HCT116 (cell line): ENCODE results near the gene PTDSS2. TPM values are rescaled to one million over a fixed set of nuclear protein-coding genes. Genes with fewer than 3 reads are reported as not detected.

ENCODE experiments used
- ATAC-seq: fragments of 200-7000 bp; cut with Tn5 transposase; 2 replicates; pipeline ENCODE4 v1.9.1; 2020; ENCODE audit warnings: mild to moderate bottlenecking, moderate library complexity
- BruUV-seq: library from RNA; stranded (reverse); fragments of 400-500 nt; replicated peaks from 2 replicates; lab custom pipeline; 2021; lab: Mats Ljungman, UMichigan
- CTCF ChIA-PET: fragments of 300-600 bp; sonication (Branson Sonifier 250); formaldehyde crosslinking; loops from one replicate; lab custom pipeline; 2021; ENCODE audit warnings: antibody characterized with exemption; lab: Charles Lee
- POLR2A ChIA-PET: fragments of 300-600, 350-600 bp; sonication (Branson Sonifier 250); formaldehyde crosslinking; loops from one replicate; lab custom pipeline; 2021; ENCODE audit warnings: antibody characterized with exemption; lab: Charles Lee
- RAD21 ChIA-PET, 2 experiments: fragments of 300-600 bp; sonication (Branson Sonifier 250); formaldehyde crosslinking; loops; one replicate each; lab custom pipeline; 2023; ENCODE audit warnings: low total read pairs in 2 of 2; ENCODE audit not compliant: uncharacterized antibody in 2 of 2, unreplicated experiment in 2 of 2, low non-redundant PET in 1 of 2; lab: Charles Lee
- DNase-seq: peaks from one replicate; pipeline ENCODE4 v3.0.0-alpha.2; 2010; ENCODE audit warnings: low read depth, low spot score
- H2AFZ ChIP-seq: fragments of 200-600 bp; shearing (Covaris generic), sonication (generic); 2 replicates; pipeline ENCODE4 v1.6.1; 2017; ENCODE audit warnings: low read depth, mixed run types, mixed read lengths, antibody characterized with exemption, low read length; ENCODE audit not compliant: poor library complexity, severe bottlenecking
- H3K27ac ChIP-seq: 2 replicates; pipeline ENCODE4 v1.5.1; 2012; ENCODE audit warnings: low read depth, low read length
- H3K27me3 ChIP-seq: fragments of 200-600 bp; sonication (generic); 2 replicates; pipeline ENCODE4 v1.6.1; 2016; ENCODE audit warnings: mixed run types, low read length, mixed read lengths; ENCODE audit not compliant: insufficient read depth
- H3K36me3 ChIP-seq, 2 experiments: fragments of 200-500 bp in 1 of 2; fragments of 200-600 bp in 1 of 2; sonication (Bioruptor generic) in 1 of 2; sonication (generic) in 1 of 2; 2 replicates each; pipeline versions ENCODE4 v1.5.1 to v1.6.1; 2014 to 2016; ENCODE audit warnings: low read length in 2 of 2, inconsistent platforms in 1 of 2, mixed read lengths in 1 of 2, mixed run types in 1 of 2; ENCODE audit not compliant: insufficient read depth in 2 of 2, control insufficient read depth in 1 of 2
- H3K4me1 ChIP-seq, 2 experiments: fragments of 200-600 bp in 1 of 2; sonication (generic) in 1 of 2; 2 replicates each; pipeline versions ENCODE4 v1.5.1 to v1.6.1; 2012 to 2017; ENCODE audit warnings: low read length in 2 of 2, inconsistent platforms in 1 of 2, mild to moderate bottlenecking in 1 of 2, mixed read lengths in 1 of 2, mixed run types in 1 of 2, moderate library complexity in 1 of 2; ENCODE audit not compliant: insufficient read depth in 2 of 2, control insufficient read depth in 1 of 2
- H3K4me2 ChIP-seq: fragments of 200-600 bp; sonication (generic); 2 replicates; pipeline ENCODE4 v1.6.1; 2017; ENCODE audit warnings: mixed run types, low read length, mixed read lengths
- H3K4me3 ChIP-seq, 2 experiments: fragments of 200-600 bp in 1 of 2; sonication (generic) in 1 of 2; replicated peaks in 1 of 2; 2 replicates each; pipeline ENCODE4 v1.5.1; 2011 to 2016; ENCODE audit warnings: low read length in 2 of 2, control low read depth in 1 of 2, low read depth in 1 of 2, mild to moderate bottlenecking in 1 of 2, mixed read lengths in 1 of 2, mixed run types in 1 of 2
- H3K79me2 ChIP-seq: fragments of 200-600 bp; sonication (generic); 2 replicates; pipeline ENCODE4 v1.6.1; 2017; ENCODE audit warnings: mild to moderate bottlenecking, mixed run types, low read length, moderate library complexity, mixed read lengths; ENCODE audit not compliant: insufficient read depth
- H3K9ac ChIP-seq: fragments of 200-600 bp; sonication (generic); 2 replicates; pipeline ENCODE4 v1.6.1; 2016; ENCODE audit warnings: low read length, mixed read lengths
- H3K9me2 ChIP-seq: fragments of 200-600 bp; sonication (generic), shearing (Covaris generic); 2 replicates; pipeline ENCODE4 v1.6.1; 2017; ENCODE audit warnings: mixed run types, mild to moderate bottlenecking, moderate library complexity; ENCODE audit not compliant: insufficient read depth
- H3K9me3 ChIP-seq, 2 experiments: fragments of 200-500 bp in 1 of 2; fragments of 200-600 bp in 1 of 2; sonication (Bioruptor generic) in 1 of 2; sonication (generic) in 1 of 2; 2 replicates each; pipeline ENCODE4 v1.6.1; 2014 to 2017; ENCODE audit warnings: low read length in 2 of 2, mixed read lengths in 2 of 2, inconsistent platforms in 1 of 2, low read depth in 1 of 2, mild to moderate bottlenecking in 1 of 2, mixed run types in 1 of 2, moderate library complexity in 1 of 2; ENCODE audit not compliant: control insufficient read depth in 1 of 2, insufficient read depth in 1 of 2
- H4K20me1 ChIP-seq: fragments of 200-600 bp; sonication (generic), shearing (Covaris generic); 2 replicates; pipeline ENCODE4 v1.6.1; 2017; ENCODE audit warnings: mixed run types, mild to moderate bottlenecking, moderate library complexity; ENCODE audit not compliant: insufficient read depth
- ATF3 ChIP-seq: IDR thresholded peaks from 2 replicates; pipeline ENCODE4 v1.6.1; 2012
- CBX3 ChIP-seq: IDR thresholded peaks from 2 replicates; pipeline ENCODE4 v1.6.1; 2012; ENCODE audit warnings: low read depth
- CEBPB ChIP-seq: IDR thresholded peaks from 2 replicates; pipeline ENCODE4 v1.6.1; 2012; ENCODE audit warnings: low read depth
- CTCF ChIP-seq, 3 experiments: fragments of 200-600 bp in 1 of 3; sonication (generic) in 1 of 3; IDR thresholded peaks in 2 of 3; conservative IDR thresholded peaks in 1 of 3; 2 replicates each; pipeline ENCODE4 v1.5.1; 2012 to 2017; ENCODE audit warnings: low read depth in 2 of 3, low read length in 2 of 3, antibody characterized with exemption in 1 of 3, borderline replicate concordance in 1 of 3, control low read depth in 1 of 3, mild to moderate bottlenecking in 1 of 3, mixed read lengths in 1 of 3, mixed run types in 1 of 3, moderate library complexity in 1 of 3; ENCODE audit not compliant: insufficient read depth in 1 of 3
- FOSL1 ChIP-seq: IDR thresholded peaks from 2 replicates; pipeline ENCODE4 v1.6.1; 2012; ENCODE audit warnings: low read depth
- MAX ChIP-seq: IDR thresholded peaks from 2 replicates; pipeline ENCODE4 v1.6.1; 2012
- POLR2AphosphoS5 ChIP-seq: IDR thresholded peaks from 2 replicates; pipeline ENCODE4 v1.6.1; 2011; ENCODE audit warnings: mild to moderate bottlenecking, low read depth, low read length, moderate library complexity
- REST ChIP-seq: IDR thresholded peaks from 2 replicates; pipeline ENCODE4 v1.6.1; 2012; ENCODE audit warnings: low read depth
- SIN3A ChIP-seq: IDR thresholded peaks from 2 replicates; pipeline ENCODE4 v1.6.1; 2012; ENCODE audit warnings: low read depth
- TCF7L2 ChIP-seq: IDR thresholded peaks from 2 replicates; pipeline ENCODE4 v1.7.0; 2011; ENCODE audit warnings: borderline replicate concordance, inconsistent platforms; ENCODE audit not compliant: insufficient read depth, insufficient read length; ENCODE audit errors: extremely low read depth
- YY1 ChIP-seq: IDR thresholded peaks from 2 replicates; pipeline ENCODE4 v1.6.1; 2011; ENCODE audit warnings: low read length, low read depth, moderate library complexity, mild to moderate bottlenecking; ENCODE audit not compliant: insufficient replicate concordance; ENCODE audit errors: extremely low read depth
- ZNF274 ChIP-seq: fragments of 200-500 bp; sonication (Bioruptor generic); IDR thresholded peaks from 2 replicates; pipeline ENCODE4 v1.6.1; 2014; ENCODE audit warnings: mild to moderate bottlenecking, low read depth, low read length, inconsistent platforms
- intact Hi-C: fragments of 100-400 bp; cut with micrococcal nuclease; formaldehyde crosslinking; loops from 2 replicates; pipeline ENCODE4 v1.10.0; 2022
- total RNA-seq: library from RNA; stranded (reverse); gene quantifications from one replicate; pipeline ENCODE4 v1.2.1, GENCODE V29; 2021; ENCODE audit not compliant: unreplicated experiment

The PTDSS2 gene
- total RNA-seq, 1 experiment from 2014 or later: 40.1 TPM

GRCh38 chr11:490186-490929 is 40.3 kb downstream of the PTDSS2 start:
- H3K9ac ChIP-seq: no peak overlapping the region
- no peaks in the 10 kb centered on the region for H3K4me1 ChIP-seq
- H3K27me3 ChIP-seq: no peaks in the 10 kb centered on the region
- H3K4me3 ChIP-seq: no peak overlapping the region
- DNase-seq: no peak
- RAD21 ChIA-PET: no interaction called here
- no peaks in the 10 kb centered on the region for H3K9me2 ChIP-seq
- peaks cover 0 to 4% of the 10 kb centered on the region in 2 experiments; a peak in 2 of 4 replicates for H3K36me3 ChIP-seq
- H3K79me2 ChIP-seq: no peaks in the 10 kb centered on the region; the same call in 1 of the 2 replicates
- no TSS peak for BruUV-seq
- TF ChIP-seq CTCF (IDR thresholded peaks at IDR 0.05 in 2 of 3, conservative IDR thresholded peaks at IDR 0.05 in 1 of 3; ENCODE audit: borderline replicate concordance in 1 of 3, insufficient read depth in 1 of 3, low read depth in 2 of 3, low read length in 2 of 3): no peak
- TF ChIP-seq CEBPB: no peak
- TF ChIP-seq TCF7L2: no peak
- TF ChIP-seq FOSL1: no peak
- TF ChIP-seq POLR2AphosphoS5: no peak
- no peak for TF ChIP-seq ZNF274
- no peak for TF ChIP-seq ATF3
- TF ChIP-seq CBX3: no peak
- no peak for TF ChIP-seq MAX
- no peak for TF ChIP-seq YY1
- no peak for TF ChIP-seq REST
- no peak for TF ChIP-seq SIN3A
- CTCF ChIA-PET: no interaction called here
- H4K20me1 ChIP-seq: no peaks in the 10 kb centered on the region
- no peak overlapping the region for H3K4me2 ChIP-seq
- ATAC-seq: no peak
- intact Hi-C loops: no loop called here
- H2AFZ ChIP-seq: no peak overlapping the region
- POLR2A ChIA-PET: no interaction called here
- H3K9me3 ChIP-seq: no peaks in the 10 kb centered on the region
- no peak overlapping the region for H3K27ac ChIP-seq
